GM21737 (cell line): Measurements from ENCODE around the gene LAMP1.
"Not testable (repeated sequence)": the region's sequence is repeated elsewhere in the genome, so short reads cannot be mapped to it uniquely, and the experiment has no call there.

ENCODE experiments used
- ATAC-seq: cut with Tn5 transposase; IDR thresholded peaks from one replicate; pipeline ENCODE4 v1.9.1; 2021; ENCODE audit warnings: mild to moderate bottlenecking, moderate library complexity; ENCODE audit not compliant: unreplicated experiment

Gene LAMP1, protein sequence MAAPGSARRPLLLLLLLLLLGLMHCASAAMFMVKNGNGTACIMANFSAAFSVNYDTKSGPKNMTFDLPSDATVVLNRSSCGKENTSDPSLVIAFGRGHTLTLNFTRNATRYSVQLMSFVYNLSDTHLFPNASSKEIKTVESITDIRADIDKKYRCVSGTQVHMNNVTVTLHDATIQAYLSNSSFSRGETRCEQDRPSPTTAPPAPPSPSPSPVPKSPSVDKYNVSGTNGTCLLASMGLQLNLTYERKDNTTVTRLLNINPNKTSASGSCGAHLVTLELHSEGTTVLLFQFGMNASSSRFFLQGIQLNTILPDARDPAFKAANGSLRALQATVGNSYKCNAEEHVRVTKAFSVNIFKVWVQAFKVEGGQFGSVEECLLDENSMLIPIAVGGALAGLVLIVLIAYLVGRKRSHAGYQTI

DNA sequence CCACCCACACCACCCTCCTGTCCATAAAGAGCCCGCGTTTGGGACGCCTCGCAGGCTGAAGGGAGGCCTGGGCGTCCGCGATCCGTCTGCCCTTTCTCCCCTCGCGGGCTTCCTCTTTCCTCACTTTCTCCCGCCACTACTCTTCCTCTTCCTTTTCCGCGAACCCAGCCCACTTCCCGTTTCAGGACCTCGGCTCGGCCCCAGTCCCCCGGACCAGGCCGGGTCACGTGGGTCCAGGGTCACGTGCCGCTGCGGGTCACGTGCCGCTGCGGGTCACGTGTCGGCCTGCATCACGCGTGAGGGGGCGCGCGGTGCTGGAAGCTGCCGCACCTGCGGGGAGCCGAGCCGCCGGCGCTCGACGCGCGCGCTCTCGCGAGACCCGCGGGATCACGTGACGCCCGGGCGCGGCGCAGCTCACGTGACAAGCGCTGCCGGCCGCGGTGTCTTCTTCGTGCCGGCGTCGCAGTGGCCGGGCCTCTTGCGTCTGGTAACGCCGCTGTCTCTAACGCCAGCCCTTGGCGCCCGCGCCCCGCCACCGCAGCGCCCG lies at the start of gene LAMP1:
Gene LAMP1 (plus strand): TSS at position 417 of the 547 bp plus-strand sequence. CDS start 196 bp downstream, outside the sequence.
- peak; percentile 81 for ATAC-seq

DNA sequence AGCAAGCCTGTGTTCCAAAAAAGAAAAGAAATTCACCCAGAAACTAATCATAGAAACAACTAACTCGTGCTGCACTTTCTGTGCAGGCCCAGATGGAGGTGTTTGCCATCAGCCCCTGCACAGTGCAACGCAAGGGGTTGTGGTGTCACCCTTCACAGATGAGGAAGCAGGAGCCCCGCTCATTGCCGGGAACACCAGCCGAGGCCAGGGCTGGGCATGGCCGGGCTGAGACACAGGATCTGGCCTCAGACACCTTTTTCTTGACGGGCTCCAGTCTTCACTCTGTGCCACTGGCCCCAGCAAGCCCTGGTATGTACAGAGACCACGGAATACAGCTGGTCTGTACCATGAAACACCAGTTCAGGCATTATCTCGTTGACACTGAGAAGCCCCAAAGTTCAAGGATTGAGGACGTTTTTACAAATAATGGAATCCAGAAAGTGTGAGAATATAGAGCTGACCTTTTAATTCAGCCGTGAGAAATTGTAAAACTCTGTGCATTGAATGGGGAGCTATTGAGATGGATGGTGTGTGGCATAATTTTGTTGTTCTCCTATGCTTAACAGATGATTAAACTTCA lies 44.4 kb upstream of the LAMP1 start:
- ATAC-seq, result no peak

DNA sequence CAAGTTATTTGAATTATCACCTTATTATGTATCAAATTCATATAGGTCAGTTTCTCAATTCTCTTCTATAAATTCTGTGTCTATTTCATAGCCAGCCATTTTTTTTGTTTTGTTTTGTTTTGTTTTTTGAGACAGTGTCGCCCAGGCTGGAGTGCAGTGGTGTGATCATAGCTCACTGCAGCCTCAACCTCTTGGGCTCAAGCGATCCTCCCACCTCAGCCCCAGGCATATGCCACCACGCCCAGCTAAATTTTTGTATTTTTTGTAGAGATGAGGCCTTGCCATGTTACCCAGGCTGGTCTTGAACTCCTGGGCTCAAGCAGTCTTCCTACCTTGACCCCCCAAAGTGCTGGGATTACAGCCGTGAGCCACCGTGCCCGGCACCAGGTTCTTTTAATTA lies 39.1 kb upstream of the LAMP1 start:
- not testable (repeated sequence) for ATAC-seq

DNA sequence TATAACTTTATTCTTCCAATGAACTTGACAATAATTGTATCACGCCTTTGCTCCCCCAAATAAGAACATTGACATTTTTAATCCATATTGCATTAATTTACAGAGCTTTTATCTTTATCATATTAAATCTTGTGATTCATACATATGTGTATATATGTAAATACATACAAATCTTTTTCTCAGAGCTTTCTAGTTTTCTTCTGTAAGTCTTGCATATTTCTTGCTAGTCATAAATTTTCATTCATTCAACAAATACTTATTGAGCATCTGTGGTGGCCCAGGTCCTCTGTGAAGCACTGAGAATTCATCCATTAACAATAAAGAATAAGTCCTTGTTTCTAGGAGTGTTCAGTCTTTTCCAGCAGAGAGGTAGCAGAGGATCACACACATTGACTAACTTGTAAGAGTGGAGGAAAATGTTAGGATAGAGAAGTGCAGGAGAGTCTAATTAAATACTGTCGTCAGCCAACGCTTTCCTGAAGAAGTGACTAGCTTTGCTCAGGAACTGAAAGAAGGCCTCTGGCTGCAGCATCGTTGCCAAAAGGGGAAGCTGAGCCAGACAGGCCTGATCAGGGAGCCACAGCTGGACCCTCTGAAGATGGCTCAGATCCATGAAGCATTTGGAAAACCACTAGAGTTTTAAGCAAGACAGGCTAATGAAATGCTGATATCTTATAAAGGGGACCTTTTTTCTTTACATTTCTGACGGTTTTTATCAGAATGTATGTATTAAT lies 38.6 kb upstream of the LAMP1 start:
- ATAC-seq, result no peak

DNA sequence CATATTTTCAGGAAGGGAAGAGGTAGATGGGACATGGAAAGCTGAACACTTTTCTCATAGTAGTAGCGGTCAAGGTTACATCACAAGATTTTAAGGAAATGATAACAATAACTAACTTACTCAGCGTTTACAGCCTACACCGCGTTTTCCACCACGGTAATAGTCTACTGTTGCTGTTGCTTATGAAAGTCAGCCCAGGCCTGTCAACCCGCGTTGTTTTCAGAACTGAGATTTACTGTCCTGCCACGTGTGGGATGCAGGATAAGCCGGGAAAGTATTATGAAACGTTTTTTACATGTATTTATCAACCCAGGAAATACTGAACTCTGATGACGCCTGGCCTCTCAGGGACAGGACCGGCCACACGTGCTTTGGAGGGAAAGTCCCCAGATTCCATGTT lies 36.0 kb upstream of the LAMP1 start:
- ATAC-seq, result no peak

DNA sequence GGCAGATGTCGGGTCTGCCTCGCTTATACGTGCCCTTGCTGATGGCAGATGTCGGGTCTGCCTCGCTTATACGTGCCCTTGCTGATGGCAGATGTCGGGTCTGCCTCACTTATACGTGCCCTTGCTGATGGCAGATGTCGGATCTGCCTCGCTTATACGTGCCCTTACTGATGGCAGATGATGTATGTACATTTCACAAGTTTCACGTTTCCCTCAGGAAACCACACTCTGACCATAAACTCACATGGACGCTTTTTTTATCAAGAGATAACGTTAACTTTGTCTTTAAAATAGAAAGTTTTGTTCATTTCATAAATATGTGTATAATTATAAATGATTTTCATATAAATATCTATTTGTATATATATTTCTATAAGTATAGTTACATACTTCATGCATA lies 34.0 kb upstream of the LAMP1 start:
- ATAC-seq, result not testable (repeated sequence)

DNA sequence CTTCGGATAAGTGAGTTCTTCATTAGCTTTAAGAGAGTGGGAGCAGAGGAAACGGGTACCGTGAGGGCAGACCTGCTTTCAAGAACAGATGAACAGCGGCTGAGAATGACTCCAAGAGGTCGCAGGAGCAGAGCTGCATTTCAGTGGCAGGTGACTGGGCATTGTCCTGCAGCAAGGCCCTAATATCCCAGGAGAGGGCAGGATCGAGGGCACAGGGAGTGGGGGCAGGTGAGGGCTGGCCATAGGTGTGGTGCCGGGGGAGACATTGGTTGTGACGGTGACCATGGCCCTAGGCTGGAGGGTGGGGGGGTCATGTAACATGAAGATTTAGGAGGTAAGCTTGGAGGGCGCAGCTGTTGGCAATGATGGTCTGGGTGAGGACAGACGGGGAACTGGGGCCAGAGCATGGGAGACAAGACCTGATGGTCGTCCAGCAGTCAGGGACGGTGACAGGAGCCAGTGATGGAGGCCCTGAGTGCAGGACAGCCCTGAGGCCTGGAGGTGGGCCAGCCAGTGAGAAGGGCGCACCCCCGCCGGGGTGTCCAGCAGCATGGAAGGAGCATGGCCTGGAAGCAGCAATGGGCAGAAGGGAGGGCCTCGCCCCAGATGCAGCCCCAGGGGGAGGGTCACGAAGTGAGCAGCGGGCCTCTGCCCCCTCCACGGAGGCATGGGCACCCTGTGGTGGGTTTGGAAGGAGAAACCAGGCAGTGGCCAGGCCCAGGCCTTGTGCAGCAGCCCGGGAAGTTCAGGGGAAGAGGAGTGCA lies 29.2 kb upstream of the LAMP1 start:
- ATAC-seq, result no peak

DNA sequence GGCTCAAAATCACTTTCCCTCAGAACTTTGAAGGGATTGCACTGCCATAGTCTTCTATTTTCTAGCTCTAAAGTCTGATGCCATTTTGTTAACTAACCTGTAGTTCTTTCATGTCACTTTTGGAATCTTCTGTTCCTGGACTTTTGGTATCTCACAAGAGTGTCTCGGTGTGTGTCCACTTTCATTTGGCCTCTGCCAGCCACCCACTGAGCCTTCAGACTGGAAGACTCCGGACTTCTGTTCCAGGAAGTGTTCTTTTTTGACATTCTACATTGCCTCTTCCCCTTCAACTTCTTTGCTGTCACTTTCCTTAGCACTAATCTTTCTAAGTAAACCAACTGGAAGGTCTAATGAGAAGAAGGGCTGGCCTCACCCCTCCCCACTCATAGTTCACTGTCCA lies 25.0 kb upstream of the LAMP1 start:
- no peak for ATAC-seq

DNA sequence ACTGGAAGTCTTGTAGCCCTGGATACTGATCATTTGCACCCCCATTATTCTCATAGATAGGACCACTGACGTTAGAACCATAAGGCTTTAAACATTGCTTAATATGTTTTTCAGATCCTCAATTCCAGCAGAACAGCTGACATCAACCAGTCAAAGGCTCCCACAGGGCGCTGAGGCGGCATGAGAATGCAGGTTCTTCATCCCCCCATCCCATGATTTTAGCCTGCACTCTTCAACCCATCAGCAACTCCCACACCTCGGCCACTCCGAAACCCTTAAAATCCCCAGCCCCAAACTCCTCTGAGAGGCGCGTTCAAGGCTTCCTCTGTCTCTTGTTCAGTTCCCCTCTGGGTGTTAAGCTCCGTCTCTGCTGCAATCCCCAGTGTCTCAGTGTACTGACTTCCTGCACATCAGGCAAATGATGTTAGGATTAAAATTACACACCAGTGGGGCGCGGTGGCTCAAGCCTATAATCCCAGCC lies 24.3 kb upstream of the LAMP1 start:
- no peak for ATAC-seq

DNA sequence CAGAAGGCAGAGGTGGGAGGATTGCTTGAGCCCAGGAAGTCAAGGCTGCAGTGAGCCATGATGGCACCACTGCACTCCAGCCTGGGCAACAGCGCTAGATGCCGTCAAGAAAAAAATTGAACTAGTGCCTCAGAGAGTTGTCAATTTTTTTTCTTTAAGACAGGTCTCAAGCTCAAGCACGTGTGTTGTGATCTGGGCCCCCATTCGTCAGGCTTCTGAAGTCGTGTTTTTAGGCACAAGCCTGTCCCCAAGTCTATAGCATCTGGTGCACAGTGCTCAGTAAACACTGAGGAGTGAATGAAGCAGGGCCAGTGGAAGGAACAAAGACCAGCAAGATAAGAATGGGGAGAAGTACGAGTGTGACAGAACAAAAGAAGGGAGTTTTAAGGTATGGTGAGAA lies 23.7 kb upstream of the LAMP1 start:
- ATAC-seq, result no peak

DNA sequence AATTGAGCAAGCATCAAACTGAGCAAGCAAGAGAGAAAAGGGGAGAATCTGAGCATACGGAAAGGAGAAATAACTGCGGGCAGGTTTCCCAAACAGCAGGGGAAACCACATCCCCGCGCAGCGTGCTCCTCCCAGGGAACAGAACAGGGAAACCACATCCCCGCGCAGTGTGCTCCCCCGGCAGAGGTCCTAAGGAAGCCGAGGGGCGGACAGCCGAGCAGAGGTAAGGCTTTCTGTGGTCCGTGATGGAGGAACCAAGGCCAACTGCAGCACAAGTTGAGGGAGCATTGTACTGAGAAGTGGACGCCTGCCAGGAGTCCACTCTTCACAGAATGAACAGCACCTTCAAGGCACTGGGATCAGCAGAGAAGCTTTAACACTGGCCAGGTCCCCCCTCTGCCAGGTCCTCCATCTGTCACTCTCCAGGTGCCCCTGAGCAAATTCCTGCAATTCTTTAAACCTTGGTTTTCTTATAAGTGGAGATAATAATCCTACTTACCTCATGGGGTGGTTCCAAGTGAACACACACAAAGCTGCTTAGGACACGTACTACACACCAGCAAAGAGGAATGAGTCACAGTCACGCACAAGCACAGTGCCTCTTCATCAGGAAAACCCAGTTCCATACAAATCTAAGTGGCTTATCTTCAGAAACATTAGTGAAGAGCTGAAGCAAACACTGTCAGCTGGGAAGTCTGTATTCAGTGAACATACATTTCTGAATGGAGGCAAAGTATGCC lies 23.0 kb upstream of the LAMP1 start:
- ATAC-seq, result no peak

DNA sequence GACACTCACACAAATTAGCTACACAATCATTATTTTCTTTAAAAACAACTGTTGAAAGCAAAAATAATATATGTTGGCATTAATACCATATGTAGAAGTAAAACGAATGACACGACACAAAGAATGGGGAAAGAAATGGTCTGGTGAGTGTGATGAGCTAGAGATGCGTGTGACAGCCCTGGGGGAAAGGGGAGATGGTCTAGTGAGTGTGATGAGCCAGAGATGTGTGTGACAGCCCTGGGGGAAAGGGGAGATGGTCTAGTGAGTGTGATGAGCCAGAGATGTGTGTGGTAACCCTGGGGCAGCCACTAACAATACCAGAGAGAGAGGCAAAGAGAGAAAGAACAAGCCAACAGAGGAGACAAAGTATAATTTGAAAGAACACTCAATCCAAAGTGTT lies 22.3 kb upstream of the LAMP1 start:
- ATAC-seq, result no peak

DNA sequence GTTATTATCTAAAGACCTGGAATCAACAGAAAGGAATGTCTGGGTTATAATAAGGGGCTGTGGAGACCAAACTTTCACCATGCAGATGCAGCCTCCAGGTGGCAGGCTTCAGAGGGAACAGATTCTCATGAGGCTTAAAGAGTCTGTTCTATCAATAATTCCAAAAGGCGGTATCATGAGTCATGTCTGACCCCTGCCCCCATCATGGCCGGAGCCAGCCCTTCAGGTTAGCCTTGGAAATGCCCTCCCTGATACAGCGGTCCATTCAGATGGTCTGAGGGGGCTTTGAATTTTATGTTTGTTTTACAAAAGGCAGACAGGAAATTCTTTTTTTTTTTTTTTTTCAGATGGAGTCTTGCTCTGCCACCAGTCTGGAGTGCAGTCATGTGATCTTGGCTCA lies 21.7 kb upstream of the LAMP1 start:
- ATAC-seq, result no peak

DNA sequence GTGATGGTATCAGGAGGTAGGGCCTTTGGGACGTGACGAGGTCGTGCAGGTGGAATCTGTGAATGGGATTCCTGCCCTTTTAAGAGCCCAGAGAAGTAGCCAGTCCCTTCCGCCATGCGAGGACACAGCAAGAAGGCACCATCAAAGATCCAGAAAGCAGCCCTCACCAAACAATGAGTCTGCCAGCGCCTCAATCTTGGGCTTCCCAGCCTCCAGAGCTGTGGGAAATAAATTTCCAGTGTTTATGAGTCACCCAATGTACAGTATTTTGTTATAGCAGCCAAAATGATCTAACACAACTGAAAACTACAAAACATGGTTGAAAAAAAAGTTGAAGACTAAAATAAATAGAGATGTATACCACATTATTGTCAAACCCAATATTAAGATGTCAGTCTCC lies 16.9 kb upstream of the LAMP1 start:
- ATAC-seq, result no peak

DNA sequence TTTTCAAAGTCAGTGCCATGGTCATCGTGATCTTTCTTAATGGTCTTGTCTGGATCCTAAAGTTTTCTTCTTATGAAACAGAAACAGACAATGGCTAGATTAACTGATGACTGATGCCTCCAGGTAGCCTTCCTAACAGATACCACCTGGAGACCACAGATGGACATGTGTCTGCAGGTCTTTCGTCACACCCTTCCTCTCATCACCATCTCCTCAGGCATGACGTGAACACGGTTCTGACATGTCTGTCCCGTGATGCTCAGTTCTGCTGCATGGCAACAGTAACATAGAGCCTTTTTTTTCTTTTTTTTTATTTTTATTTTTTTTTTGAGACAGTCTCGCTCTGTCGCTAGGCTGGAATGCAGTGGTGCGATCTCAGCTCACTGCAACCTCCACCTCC lies 13.1 kb upstream of the LAMP1 start:
- no peak for ATAC-seq

DNA sequence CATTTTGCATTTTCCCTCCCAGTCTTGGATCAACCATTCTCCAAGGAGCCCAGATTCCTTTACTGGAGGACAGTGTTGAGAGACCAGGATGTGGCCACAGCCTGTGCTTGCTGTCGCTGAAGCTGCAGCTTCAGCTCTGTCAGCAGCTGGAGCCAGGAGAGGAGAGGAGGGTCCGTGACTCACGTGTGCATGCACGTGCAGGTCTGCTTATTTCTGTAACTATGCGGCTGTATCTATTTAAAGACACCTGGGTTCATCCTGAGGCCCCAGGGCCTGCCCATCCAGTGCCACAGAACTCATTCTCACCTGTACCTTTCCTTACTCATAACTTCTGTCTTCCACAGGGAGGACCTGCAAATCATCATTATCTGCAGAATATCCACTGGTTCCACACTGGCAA lies 8.2 kb upstream of the LAMP1 start:
- ATAC-seq, result no peak

DNA sequence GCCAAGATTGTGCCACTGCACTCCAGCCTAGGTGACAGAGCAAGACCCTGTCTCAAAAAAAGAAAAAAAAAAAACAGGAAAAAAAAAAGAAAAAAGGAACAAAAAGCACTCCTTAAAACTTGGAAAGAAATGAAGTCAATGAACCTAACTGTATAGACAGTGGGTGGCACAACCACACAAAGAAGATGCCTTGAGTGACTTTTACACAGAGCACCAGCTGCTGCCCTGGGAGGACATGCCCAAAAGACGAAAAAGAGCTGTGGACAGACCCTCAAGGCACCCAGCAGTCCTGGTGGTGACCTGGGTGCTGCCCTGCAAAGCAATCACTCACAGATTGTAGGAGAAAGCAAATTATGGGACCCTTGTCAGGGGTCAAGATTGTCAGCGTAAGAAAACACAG lies 5.9 kb upstream of the LAMP1 start:
- ATAC-seq, result no peak

DNA sequence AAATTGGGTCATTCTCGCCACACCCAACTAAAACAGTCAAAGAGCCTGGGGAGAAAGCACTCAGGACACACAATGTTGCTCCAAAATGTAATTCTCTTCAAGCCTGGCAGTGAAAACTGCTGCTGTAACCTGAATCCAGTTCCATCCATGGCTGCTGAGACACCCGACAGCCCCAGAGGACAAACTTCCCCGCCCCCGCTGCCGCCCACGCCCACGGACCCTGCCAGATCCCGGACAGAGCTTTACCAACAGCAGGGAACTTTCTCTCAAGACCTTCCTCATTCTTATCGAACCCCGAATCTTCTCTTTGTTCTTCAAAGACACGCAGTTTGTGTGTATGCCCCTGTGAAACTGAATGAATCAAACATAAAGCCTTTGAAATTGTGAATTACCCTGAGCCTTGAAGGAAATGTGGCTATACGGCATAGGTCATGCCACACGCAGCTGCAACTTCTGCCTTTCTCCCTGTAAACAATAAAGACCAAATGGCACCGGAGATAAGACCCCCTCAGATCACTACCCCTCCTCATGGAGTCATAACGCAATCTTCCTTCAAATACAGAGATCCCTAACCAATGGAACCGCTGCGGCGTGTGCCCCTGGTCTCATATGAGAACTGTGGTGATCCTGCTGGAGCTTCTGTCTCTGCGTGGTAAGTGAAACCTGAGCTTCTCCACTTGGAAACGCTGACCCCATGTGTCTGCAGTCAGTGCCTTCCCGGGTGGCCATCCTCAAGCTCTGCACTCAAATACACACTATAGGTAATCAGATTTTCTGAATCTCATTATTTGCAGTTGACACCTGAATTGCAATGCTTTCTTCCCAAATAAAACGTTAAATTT lies 4.8 kb upstream of the LAMP1 start:
- no peak for ATAC-seq

DNA sequence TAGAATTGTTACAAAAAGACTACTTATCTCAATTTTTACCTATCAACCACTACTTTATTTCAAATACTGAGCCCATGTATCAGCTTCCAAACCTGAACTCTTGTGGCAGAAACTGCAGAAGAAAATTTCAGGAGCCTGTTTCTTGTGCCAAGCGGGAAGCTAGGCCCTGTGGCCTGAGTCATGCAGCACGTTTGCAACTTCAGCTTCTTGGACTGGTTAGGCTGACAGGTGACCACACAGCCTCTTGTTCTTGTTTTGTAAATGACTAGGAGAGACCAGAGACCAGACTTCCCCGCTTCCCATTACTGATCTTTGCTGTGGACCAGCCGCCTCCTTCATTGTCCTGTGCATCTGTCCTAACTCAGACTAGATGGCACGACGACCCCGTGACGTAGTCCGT lies 3.4 kb upstream of the LAMP1 start:
- ATAC-seq, result no peak
